NB4 (cell line): Measurements from ENCODE around the gene SLC27A1.
A peak's percentile ranks its signal among the peaks of the same experiment; 100 is the strongest.
"Not testable (repeated sequence)": the region's sequence is repeated elsewhere in the genome, so short reads cannot be mapped to it uniquely, and the experiment has no call there.

Experiments
- DNase-seq: peaks from one replicate; pipeline ENCODE4 v3.0.0; 2010; ENCODE audit warnings: low read depth
- H3K4me3 ChIP-seq: one replicate; pipeline ENCODE4 v1.5.1; 2011; ENCODE audit warnings: mild to moderate bottlenecking, low read depth, low read length, moderate library complexity
- CTCF ChIP-seq: IDR thresholded peaks from one replicate; pipeline ENCODE4 v1.5.1; 2012; ENCODE audit warnings: low read depth, low read length
- MYC ChIP-seq: IDR thresholded peaks from 2 replicates; pipeline ENCODE4 v1.6.1; 2011; ENCODE audit warnings: low read depth, low read length
- POLR2A ChIP-seq: IDR thresholded peaks from 2 replicates; pipeline ENCODE4 v1.6.1; 2011; ENCODE audit warnings: mild to moderate bottlenecking; ENCODE audit not compliant: insufficient read length; ENCODE audit errors: extremely low read depth
- TF ChIP-seq, protein P1 (sequence below): IDR thresholded peaks from 2 replicates; pipeline ENCODE4 v1.6.1; 2011; ENCODE audit warnings: low read depth, low read length

The SLC27A1 gene

DNA sequence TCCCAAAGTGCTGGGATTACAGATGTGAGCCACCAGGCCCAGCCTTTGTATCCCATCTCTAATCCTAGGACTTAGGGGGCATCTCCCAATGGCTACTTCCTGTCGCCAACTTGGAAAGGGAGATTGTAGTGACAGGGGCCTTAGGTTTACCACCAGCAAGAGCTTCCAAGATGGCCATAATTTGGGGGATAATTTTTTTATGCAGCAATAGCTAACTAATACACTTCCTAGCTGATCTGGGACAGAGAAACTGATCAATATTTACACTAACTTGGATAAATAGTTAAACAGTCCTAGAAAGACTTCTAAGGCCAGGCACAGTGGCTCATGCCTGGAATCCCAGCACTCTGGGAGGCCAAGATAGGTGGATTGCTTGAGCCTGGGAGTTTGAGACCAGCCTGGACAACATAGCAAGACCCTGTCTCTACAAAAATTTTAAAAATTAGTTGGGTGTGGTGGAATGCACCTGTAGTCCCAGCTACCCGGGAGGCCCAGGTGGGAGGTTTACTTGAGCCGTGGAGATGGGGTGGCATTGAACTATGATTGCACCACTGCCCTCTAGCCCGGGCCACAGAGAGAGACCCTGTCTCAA is 79.8 kb downstream of the SLC27A1 start:
- TF ChIP-seq CTCF (no peak), POLR2A (no peak)
- H3K4me3 ChIP-seq, result no peak overlapping the region
- DNase-seq, result no peak

DNA sequence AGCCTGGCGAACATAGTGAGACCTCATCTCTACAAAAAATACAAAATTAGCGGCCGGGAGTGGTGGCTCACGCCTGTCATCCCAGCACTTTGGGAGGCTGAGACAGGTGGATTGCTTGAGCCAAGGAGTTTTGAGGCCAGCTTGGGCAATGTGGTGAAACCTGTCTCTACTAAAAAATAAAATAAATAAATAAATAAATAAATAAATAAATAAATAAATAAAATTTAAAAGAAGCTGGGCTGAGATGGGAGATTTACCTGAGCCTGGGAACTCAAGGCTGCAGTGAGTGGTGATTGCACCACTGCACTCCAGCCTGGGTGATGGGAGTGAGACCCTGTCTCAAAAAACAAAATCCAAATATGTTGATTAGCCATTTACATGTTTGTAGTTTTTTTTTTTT is 82.4 kb downstream of the SLC27A1 start:
- not testable (repeated sequence) for DNase-seq, H3K4me3 ChIP-seq

- no peak overlapping the region for H3K4me3 ChIP-seq
- DNase-seq, result peak; percentile 66
- TF ChIP-seq POLR2A (no peak), MYC (no peak), CTCF (no peak)
- TF ChIP-seq, protein P1, sequence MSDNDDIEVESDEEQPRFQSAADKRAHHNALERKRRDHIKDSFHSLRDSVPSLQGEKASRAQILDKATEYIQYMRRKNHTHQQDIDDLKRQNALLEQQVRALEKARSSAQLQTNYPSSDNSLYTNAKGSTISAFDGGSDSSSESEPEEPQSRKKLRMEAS, result no peak
Observed at GRCh38 chr19:17553256-17553655, 82.9 kb downstream of the SLC27A1 start.

- H3K4me3 ChIP-seq, result peak overlapping the region; percentile 50
- no peak for TF ChIP-seq POLR2A
- TF ChIP-seq MYC, result 0 out of 2 replicates have a peak, but pooled peaks have one; percentile 77
- TF ChIP-seq, protein P1, result no peak
- TF ChIP-seq CTCF, result no peak
- no peak for DNase-seq
Observed at GRCh38 chr19:17554968-17555479, 84.7 kb downstream of the SLC27A1 start.

- TF ChIP-seq CTCF, result no peak
- no peak; the same call in 1 of the 2 replicates for TF ChIP-seq MYC
- TF ChIP-seq POLR2A, result peak; percentile 58
- TF ChIP-seq, protein P1, result peak; percentile 66; the same call in 1 of the 2 replicates
- peak; percentile 99 for DNase-seq
- H3K4me3 ChIP-seq, result peak within 1 kb of the TSS; percentile 85
Observed at GRCh38 chr19:17555480-17555928, 85.2 kb downstream of the SLC27A1 start, which contains the start of gene COLGALT1. TSS of gene COLGALT1 (plus strand) at chr19:17555649. CDS start at chr19:17555714, 65 bp downstream.
